SKM-1 treated with dmso at 0.1 percent for 144 hours (cell line): ENCODE data around the gene LAYN.

Source experiments
- DNase-seq: peaks from one replicate; lab custom pipeline; 2025; ENCODE audit not compliant: unreplicated experiment; lab: John Stamatoyannopoulos, UW

Gene LAYN, protein sequence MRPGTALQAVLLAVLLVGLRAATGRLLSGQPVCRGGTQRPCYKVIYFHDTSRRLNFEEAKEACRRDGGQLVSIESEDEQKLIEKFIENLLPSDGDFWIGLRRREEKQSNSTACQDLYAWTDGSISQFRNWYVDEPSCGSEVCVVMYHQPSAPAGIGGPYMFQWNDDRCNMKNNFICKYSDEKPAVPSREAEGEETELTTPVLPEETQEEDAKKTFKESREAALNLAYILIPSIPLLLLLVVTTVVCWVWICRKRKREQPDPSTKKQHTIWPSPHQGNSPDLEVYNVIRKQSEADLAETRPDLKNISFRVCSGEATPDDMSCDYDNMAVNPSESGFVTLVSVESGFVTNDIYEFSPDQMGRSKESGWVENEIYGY

DNA sequence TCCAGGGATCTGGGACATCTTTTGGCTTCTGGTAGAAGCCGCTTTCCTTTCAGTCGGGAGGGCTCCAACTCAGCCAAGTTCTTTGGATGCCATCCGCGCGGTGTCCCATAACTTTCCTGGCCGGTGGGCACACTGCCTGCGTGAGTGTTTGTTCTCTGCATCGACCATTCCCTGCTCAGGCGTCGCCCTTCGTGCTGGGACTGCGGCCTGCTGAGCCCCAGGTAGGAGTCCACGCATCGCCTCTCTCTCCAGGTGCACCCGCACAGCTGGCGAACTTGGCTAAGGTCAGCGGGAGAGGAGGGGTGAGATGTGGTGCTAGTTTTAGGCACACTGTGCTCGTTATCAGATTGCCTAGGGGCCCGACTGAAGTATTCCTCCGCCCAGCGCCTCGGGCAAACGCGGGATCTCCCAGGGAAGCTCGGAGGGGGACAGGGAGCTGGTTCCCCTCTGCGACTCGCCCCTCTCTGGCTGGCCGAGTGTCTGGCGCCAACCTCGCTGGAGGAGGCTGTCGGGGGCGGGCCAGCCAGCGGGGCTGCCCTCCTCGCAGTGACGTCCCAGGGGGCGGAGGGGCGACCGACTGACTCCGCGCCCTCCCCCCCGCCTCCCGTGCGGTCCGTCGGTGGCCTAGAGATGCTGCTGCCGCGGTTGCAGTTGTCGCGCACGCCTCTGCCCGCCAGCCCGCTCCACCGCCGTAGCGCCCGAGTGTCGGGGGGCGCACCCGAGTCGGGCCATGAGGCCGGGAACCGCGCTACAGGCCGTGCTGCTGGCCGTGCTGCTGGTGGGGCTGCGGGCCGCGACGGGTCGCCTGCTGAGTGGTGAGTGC is at the start of gene LAYN:
TSS of gene LAYN (plus strand) at position 607 of the 823 bp plus-strand sequence. CDS start at position 731, 124 bp downstream.
- DNase-seq, result no peak

GRCh38 chr11:111494040-111494439 is 46.5 kb upstream of the LAYN start:
- no peak for DNase-seq

GRCh38 chr11:111499483-111499882 is 41.0 kb upstream of the LAYN start:
- DNase-seq, result no peak

DNA sequence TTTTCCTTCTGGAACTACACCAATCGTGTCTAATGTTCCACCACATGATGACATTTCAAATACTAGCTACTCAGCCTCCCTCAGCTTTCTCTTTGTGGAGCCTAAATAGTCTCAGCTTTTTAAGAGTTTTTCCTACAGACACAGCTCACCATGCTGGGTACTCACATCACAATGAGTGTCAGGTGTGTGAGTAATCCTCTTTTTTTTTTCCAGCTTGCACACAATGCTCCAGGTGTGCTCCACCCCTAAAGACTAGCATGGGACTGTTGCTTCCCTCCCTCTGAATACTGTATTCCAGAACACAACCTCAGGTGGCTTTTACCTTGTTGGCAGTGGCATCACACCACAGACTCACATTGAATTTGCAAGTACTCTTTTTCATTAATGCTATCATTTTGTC is 40.0 kb upstream of the LAYN start:
- no peak for DNase-seq

DNA sequence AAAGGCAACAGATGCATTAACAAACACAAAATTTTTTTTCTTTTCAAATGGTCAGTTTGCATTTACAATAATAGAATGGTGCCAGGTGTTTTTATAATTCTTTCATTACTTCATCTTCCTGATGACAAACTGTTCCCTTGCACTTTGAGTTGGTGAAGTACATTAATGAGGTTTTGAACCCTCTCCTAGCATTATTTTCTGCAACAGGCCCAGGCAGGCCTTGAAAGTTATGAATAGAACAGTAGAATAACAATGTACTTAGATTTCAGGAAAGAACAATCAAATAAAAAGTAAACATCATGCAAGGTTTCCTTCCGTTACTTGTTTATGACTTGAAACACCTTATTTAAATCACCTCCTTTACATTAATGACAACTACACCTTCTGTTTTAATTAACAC is 37.9 kb upstream of the LAYN start:
- no peak for DNase-seq

- DNase-seq, result no peak
Observed at GRCh38 chr11:111510311-111510710, 30.2 kb upstream of the LAYN start.

DNA sequence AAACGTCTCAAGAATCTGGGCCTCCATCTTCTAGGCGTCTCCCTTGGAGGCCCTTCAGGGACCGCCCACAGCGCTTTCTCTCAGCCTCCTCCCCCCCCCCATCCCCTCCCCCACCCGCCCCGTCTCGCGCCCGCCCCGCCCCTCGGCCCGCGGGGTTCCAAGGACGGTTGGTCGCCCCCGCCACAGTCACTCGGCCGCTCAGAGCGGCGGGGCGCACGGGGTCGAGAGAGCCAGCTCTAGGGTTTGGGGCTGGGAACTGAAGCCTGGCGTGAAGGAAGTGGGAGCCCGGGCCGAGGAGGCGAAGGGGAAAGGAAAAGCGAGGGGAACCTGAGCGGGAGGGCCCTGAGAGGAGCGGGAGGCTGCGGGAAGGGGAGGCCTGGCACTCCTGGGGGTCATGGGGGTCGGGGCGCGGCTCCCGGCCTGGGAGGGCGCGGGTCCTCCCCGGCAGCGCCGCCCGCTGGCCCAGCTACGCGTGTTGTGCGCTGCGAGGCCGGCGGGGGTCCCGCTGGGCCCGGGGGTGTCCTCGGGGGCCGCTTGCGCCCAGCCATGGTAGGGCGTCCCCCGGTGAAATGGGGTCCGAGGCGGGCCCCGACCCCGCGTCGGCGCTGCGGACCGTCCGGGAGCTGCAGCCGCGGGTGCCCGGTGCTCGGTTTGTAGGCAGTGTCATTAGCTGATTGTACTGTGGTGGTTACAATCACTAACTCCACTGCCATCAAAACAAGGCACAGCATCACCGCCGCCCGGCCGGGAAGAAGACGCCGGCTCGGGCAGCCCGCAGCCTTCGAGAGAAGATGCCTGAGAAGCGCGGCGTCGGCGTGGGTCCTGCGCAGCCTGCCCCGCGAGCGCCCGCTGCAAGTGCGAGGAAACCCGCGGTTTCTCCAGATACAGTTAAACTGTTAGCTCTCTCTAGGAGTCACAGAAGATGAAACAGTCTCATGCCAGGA is 28.0 kb upstream of the LAYN start, which contains the start of gene BTG4:
TSS of gene BTG4 (minus strand) at position 91 of the 944 bp plus-strand sequence. CDS start 13,610 bp downstream, outside the sequence.
- DNase-seq, result no peak

GRCh38 chr11:111513240-111513605 is 27.3 kb upstream of the LAYN start:
- no peak for DNase-seq

- no peak for DNase-seq
Observed at GRCh38 chr11:111514216-111515031, 26.1 kb upstream of the LAYN start, which contains the start of gene HOATZ. HOATZ (plus strand) TSS chr11:111514778; CDS start chr11:111514785, 7 bp downstream.

GRCh38 chr11:111515591-111515990 is 24.9 kb upstream of the LAYN start:
- DNase-seq, result no peak

DNA sequence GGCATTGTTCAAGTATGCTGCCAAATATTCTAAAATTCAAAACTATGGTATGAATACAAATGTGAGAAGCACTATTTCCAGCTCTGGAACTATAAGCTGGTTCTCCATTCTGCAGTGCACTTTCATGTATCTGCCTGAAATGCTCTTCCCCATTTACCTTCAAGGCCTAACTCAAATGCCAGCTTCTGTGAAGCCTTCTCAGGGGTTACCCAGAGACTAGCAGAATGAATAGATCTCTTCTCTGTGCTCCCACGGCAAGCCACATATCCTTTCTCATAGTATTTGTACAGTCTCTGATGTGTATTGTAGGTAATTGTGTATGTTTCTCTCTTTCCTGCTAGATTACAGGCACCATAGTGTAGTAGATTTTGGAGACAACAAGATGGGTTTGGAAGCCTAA is 21.9 kb upstream of the LAYN start:
- no peak for DNase-seq

DNA sequence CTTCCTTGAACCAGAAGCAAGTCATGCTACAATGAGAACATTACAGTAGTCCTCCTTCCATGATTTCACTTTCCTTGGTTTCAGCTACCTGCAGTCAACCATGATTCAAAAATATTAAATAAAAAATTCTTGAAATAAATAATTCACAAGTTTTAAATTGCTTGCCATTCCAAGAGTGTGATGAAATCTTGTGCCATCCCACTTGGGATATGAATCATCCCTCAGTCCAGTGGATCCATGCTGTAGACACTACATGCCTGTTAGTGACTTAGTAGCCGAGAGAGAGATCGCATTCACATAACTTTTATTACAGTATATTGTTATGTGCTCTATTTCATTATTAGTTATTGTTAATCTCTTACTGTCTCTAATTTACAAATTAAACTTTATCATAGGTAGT is 20.0 kb upstream of the LAYN start:
- no peak for DNase-seq

DNA sequence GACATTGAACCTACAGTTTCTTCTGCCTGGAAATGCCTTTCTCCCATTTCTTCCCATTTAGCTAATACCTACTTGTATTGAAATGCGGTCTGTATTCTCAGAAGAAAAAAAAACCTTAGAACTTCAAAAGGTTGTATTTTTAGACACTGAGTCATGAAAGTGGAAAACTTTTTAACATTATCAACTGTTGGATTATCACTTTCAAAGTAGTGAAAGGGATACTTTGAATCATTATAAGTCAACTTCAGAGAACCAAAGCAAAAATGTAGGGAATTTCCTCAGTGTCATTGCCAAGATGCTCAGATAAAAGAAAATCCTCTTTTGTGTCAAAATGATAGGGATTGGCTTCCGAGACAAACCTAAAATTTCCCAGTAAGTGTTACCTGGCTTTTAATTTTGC is 19.4 kb upstream of the LAYN start:
- DNase-seq, result no peak

GRCh38 chr11:111522426-111522825 is 18.1 kb upstream of the LAYN start:
- DNase-seq, result no peak

DNA sequence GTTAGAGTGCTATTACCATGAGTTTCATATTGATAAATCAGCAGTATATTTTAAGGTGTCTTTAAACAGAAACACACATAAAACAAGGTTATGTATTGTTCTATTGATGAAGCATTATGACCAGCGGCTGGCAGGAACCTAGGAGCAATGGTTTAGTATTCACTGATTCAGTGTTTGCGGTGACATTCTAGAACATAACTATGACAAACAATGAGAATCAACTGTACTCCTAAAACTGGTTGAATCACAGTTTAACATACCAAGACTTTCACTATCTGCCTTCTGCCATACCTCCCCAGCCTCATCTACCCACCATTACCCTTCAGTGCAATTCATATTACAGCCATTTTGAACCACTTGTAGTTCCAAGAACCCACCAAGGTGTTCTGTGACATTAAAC is 17.2 kb upstream of the LAYN start:
- no peak for DNase-seq

GRCh38 chr11:111524056-111524455 is 16.5 kb upstream of the LAYN start:
- no peak for DNase-seq

GRCh38 chr11:111525456-111525855 is 15.1 kb upstream of the LAYN start:
- DNase-seq, result no peak

GRCh38 chr11:111526501-111526900 is 14.0 kb upstream of the LAYN start:
- DNase-seq, result no peak

DNA sequence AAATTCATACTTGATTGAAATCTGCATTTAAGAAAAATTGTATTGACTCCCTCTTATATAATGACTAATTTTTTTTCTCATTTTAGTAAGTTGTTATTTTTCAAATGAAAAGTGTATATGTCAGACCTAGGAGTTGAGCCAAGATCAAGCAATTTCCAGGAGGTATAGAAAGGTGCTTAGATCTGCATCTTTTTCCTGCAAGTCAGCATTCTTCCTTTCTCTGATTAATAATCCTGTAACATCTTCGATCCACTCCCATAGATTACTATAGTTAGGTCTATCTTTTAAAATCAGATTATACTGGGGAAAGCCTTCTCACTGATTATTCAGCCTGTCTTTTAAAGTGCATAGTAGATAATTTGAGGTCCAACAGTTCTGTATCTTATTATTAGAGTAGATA is 13.2 kb upstream of the LAYN start:
- DNase-seq, result no peak

DNA sequence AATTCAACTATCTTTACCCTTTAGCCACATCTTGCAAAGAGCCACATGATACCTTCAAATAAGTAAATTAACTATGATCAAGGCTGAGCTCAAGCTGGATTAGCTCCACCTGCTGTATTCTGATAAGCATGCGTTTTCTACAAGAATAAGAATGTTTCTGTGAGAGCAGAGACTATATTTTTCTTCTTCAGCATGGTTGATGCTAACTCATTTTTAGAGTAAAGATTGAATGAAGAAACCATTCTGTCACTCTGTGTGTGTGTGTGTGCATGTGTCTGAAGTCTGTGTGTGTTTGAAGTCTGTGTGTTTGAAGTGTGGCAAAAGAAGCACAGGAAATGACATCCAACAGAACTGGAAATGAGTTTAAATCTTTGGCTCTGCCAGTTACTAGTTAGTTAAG is 12.0 kb upstream of the LAYN start:
- DNase-seq, result no peak
